CD4-positive, alpha-beta T cell treated with Interferon alpha-2 for 1 hour (primary cell): Measurements from ENCODE around the gene TRIM2.
A peak's percentile ranks its signal among the peaks of the same experiment; 100 is the strongest.
"Not testable (repeated sequence)": the region's sequence is repeated elsewhere in the genome, so short reads cannot be mapped to it uniquely, and the experiment has no call there.

Source experiments
- DNase-seq, 2 donors: peaks; one replicate each; pipeline ENCODE4 v3.0.0-alpha.2; 2020 to 2022

TRIM2 gene

GRCh38 chr4:153191795-153192363 is 12.4 kb upstream of the TRIM2 start:
- DNase-seq: no peak

GRCh38 chr4:153197301-153197700 is 6.9 kb upstream of the TRIM2 start:
- no peak for DNase-seq

- no peak for DNase-seq
Measured at GRCh38 chr4:153198719-153199118, 5.5 kb upstream of the TRIM2 start.

GRCh38 chr4:153203746-153204145 is 497 bp upstream of the TRIM2 start:
- not testable (repeated sequence) for DNase-seq

GRCh38 chr4:153204728-153205648 is 745 bp downstream of the TRIM2 start:
- DNase-seq: peak in 1 of 2 donors; percentile 50

GRCh38 chr4:153205757-153206156 is 1.5 kb downstream of the TRIM2 start:
- no peak for DNase-seq

GRCh38 chr4:153206534-153206933 is 2.3 kb downstream of the TRIM2 start:
- no peak for DNase-seq

GRCh38 chr4:153207027-153207426 is 2.8 kb downstream of the TRIM2 start:
- no peak for DNase-seq

GRCh38 chr4:153207567-153207966 is 3.3 kb downstream of the TRIM2 start:
- DNase-seq: no peak

GRCh38 chr4:153209410-153209809 is 5.2 kb downstream of the TRIM2 start:
- no peak for DNase-seq

- DNase-seq: no peak
Measured at GRCh38 chr4:153210727-153211126, 6.5 kb downstream of the TRIM2 start.

GRCh38 chr4:153211986-153212728 is 7.9 kb downstream of the TRIM2 start:
- DNase-seq: no peak

GRCh38 chr4:153212736-153213135 is 8.5 kb downstream of the TRIM2 start:
- no peak for DNase-seq

- no peak for DNase-seq
Measured at GRCh38 chr4:153215921-153216320, 11.7 kb downstream of the TRIM2 start.

GRCh38 chr4:153216546-153216945 is 12.3 kb downstream of the TRIM2 start:
- no peak for DNase-seq

- no peak for DNase-seq
Measured at GRCh38 chr4:153217440-153217839, 13.2 kb downstream of the TRIM2 start.

GRCh38 chr4:153218961-153219360 is 14.7 kb downstream of the TRIM2 start:
- DNase-seq: no peak

- DNase-seq: no peak
Measured at GRCh38 chr4:153220682-153221395, 16.6 kb downstream of the TRIM2 start.

- peak; percentile 15 to 24 for DNase-seq
Measured at GRCh38 chr4:153221783-153222706, 17.8 kb downstream of the TRIM2 start.

- DNase-seq: peak in 1 of 2 donors; percentile 23
Measured at GRCh38 chr4:153222707-153223426, 18.6 kb downstream of the TRIM2 start.

- no peak for DNase-seq
Measured at GRCh38 chr4:153223427-153223801, 19.2 kb downstream of the TRIM2 start.
